HG03354 (cell line): Measurements from ENCODE around the gene RASSF3.
"Not testable (repeated sequence)": the region's sequence is repeated elsewhere in the genome, so short reads cannot be mapped to it uniquely, and the experiment has no call there.

Experiments
- ATAC-seq: cut with Tn5 transposase; IDR thresholded peaks from one replicate; pipeline ENCODE4 v1.9.1; 2021; ENCODE audit warnings: mild to moderate bottlenecking; ENCODE audit not compliant: unreplicated experiment, poor library complexity, severe bottlenecking

Gene RASSF3, protein sequence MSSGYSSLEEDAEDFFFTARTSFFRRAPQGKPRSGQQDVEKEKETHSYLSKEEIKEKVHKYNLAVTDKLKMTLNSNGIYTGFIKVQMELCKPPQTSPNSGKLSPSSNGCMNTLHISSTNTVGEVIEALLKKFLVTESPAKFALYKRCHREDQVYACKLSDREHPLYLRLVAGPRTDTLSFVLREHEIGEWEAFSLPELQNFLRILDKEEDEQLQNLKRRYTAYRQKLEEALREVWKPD

DNA sequence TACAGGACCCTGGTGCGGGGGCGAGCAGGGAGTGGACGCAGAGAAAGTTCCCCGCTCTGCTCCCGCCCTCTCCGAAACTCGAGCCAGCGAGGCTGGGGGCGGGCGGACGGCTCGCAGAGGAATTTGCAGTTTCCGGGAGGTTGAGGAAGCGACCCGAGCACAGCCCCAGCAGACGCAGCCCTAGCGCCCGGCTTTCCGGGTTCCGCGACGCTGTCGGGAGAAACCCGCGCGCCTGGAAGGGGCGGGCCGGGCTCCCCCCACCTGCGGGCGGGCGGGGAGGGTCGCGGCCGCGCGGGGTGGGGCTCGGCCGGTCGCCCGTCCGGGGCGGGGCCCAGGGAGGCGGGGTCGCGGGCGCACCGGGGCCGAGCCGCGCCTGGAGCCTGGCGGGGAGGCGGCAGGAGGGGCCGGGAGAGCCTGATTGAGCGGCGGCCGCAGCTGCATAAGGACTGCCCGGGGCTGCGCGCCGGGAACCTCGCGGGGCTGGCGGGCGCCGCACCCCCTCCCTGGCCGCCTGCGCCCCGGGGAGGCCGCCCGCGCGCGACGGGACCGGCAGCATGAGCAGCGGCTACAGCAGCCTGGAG is at the start of gene RASSF3:
Gene RASSF3 (plus strand): TSS at position 417 of the 581 bp plus-strand sequence. CDS start 138 bp downstream, at position 555.
- ATAC-seq = peak; percentile 54

DNA sequence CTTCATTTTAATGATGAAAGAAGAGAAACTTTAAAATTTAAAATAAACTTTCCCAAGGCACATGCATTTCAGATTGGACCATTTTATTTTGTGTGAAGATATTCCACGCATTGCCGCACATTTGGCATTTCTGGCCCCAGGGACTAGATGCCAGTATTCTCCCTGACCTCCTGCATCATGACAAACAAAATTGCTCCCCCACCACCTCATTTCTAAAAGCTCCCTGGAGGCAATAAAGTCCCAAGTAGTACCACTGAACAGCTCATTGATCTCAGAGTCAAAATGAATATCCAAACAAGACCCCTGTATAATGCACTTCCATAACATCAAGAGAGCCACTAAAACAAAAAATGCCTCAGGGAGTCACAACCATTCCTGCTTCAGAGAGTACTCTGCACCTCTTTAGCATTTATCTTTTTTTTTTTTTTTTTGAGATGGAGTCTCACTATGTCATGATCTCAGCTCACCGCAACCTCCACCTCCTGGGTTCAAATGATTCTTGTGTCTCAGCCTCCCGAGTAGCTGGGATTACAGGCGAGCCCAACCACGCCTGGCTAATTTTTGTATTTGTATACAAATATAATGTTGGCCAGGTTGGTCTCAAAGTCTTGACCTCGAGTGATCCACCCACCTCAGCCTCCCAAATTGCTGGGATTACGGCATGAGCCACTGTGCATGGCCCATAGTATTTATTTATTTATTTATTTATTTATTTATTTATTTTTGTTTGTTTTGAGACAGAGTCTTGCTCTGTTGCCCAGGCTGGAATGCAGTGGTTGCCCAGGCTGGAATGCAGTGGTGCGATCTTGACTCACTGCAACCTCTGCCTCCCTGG is 48.8 kb upstream of the RASSF3 start:
- ATAC-seq = no peak

DNA sequence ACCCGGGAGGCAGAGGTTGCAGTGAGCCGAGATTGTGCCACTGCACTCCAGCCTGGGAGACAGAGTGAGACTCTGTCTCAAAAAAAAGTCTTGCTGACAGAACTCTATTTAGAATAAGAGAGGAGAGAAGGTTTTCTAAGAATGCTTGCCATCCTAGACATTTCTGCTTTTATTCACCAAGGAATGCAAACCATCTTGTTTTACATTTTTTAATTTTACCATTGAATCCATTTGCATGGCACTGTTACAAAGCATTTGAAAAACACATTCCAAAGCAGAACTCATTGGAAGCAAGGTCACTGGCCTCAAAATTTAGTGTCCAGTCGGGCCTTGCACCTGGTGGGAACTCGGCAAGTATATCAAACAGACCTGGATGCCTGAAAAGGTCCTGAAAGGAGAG is 44.2 kb upstream of the RASSF3 start:
- no peak for ATAC-seq

DNA sequence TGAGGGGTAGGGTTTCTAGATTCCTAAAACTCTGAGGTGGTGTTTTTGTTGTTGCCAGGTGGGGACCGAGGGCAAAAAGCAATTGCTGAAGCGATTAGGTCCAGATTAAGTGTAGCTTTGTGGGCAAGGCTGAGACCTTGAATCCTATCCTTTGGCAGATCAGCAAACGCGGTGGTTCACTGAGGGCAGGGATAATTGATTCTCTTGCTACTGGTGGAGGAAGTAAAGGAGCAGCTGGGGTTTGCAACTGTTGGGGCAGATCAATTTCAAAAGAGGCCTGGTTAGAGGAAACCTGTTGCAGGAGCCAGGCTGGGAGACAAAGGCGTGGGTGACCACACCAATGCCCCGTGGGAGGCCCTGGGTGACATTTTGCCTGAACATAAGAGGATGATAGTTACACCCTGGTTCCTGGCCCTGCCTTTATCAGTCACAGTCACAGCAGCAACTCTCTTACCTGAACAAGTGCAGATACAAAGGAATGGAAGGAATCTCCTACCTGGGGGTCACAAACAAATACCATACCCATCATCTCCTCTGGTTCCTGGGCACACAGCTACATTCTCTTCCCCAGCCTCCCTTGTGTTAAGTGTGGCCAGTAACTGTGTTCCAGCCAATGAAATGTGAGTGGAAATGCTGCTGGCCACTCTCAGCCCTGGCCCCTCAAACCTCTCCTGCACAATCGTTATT is 43.3 kb upstream of the RASSF3 start:
- ATAC-seq = no peak

DNA sequence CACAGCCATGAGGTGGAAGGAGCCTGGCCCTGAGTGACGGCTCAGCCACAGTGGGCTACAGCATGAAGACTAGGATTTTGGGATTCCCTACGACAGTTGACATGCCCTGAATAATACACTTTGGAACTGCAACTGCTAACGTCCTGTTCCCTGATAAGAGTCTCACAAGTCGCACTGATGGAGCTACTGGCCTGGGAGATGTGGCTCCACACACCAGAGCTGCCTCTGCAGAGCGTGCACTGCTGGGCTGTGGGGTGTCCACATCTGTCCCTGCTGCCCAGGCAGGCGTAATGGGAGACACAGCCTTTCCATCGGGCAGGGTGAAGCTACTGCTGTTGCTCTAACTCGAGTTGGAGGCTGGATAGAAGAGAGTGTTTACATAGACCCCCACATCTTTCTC is 42.7 kb upstream of the RASSF3 start:
- ATAC-seq = no peak

DNA sequence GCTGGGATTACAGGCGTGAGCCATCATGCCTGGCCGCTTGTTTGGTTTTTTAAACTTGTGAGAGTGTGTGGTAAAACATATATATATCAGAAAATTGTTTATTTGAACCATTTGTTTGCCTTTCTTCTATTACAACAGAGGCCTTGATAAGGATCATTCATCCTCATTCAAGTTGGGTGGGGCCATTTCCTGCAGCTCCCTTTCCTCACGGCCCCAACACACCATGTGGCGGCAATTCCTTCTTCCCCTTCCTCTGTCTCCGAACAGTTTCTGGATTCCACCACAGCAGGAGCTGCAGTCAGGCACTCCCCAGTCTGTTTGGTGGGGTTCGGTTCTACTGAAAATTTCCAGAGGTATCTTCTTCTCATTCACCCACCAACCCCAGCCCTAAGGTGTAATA is 42.0 kb upstream of the RASSF3 start:
- ATAC-seq = no peak

DNA sequence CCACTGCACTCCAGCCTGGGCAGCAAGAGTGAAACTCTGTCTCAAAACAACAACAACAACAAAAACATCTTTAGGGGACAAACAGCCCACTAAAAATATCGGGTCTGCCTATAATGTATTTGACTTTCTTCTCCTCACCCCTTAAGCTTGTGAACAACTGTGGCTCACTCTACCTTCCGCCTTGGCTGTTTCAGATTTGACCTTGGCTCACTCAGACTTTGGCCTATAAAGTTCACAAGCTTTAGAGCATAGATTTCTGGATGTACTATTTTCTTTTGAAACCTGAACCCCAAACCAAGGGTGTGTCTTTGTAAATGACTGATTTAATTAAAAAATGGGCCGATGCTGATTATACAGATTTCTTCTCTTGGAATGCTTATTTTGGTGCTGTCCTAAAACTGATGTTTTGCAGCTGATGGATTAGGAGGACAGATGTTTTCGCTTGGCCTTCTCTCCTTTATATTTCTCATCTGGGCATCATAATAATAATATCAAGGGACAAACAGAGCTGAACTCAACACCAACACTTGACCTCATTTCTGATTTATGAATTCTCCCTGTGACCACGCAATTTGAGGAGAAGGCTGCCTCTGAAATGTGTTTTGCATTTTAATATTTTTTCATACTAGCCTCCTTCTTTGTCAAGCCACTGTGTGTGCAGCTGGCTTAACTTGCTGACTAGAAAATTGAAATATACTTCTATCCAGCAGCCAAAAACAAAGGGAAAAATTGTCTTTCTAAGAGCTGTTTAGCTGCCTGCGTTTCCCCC is 40.2 kb upstream of the RASSF3 start:
- no peak for ATAC-seq

DNA sequence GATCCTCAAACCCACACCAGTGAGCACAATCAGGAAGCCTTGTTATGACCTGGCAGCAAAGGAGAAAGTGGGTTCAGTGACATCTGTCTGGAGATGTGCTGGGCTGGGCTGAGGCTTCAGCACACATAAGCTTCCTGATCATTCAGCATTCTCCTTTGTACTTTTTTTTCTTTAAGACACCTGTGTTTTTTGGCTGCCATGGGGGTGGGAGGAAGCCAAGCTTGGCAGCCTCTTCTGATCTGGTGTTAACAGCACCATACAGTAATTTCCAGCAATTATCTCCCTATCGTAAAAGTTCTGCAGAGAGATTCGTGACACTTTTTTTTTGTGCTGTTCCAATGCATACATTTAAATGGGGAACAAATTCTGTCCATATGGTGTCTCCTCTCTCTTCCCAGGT is 38.9 kb upstream of the RASSF3 start:
- ATAC-seq = no peak

DNA sequence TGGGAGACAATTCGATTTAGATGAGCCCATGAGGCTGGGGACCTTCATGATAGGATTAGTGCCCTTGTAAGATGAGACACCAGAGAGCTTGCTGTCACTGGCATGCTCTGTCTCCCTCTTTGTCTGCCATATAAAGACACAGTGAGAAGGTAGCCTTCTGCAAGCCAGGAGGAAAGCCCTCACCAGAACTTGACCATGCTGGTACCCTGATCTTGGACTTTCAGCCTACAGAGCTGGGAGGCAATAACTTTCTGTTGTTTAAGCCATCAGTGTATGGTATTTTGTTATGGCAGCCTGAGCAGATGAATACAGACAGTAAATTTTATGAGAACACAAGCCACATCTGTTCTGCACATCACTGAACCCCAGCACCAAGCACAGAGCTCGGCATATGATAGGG is 38.1 kb upstream of the RASSF3 start:
- no peak for ATAC-seq

DNA sequence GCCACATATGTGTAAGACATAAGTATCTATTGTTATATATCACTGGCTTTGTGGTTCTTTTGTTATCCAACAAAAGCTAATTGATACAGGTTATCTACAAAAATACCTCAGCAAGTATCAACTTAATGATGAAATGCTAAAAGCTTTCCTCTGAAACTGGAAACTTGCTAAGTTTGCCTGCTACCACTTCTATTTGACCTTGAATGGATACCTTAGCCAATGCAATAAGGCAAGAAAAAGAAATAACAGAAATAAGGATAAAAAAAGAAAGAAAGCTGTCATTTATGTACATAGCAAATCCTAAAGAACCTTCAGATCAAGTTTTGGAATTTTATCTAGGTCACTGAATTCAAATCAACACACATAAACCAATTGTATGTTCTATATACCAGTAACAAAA is 35.5 kb upstream of the RASSF3 start:
- no peak for ATAC-seq

DNA sequence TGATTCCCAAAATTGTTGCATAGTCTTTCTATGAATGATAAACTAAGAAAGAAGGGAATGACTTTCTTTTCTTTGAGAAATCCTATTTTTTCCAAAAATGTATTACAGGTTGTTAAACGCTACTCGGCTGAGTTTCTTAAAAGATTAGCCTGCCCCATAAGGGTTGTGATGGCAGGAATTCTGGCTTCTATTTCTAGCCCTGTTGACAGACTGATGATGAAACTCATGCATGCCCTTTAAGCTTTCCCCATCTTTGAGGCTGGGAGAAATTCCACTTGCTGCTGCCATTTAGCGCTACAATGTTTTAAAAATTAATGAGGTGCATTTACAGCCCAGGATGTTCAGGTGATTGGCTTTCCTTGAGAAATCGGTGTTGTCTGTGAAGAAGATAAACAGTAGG is 33.2 kb upstream of the RASSF3 start:
- no peak for ATAC-seq

DNA sequence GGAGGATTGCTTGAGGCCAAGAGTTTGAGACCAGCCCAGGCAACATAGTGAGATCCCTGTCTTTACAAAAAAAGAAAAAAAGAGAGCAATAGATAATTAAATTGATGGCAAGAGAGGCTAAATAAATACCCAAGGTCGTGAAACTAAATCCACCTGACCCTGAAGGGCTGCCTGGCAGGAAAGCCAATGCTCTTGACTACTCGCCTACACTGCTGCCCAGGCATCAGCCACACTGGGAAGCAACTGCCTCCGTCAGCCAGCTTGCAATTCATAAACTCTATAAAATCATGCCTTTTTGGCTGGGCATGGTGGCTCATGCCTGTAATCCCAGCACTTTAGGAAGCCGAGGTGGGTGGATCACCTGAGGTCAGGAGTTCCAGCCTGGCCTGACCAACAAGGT is 31.7 kb upstream of the RASSF3 start:
- ATAC-seq = no peak

DNA sequence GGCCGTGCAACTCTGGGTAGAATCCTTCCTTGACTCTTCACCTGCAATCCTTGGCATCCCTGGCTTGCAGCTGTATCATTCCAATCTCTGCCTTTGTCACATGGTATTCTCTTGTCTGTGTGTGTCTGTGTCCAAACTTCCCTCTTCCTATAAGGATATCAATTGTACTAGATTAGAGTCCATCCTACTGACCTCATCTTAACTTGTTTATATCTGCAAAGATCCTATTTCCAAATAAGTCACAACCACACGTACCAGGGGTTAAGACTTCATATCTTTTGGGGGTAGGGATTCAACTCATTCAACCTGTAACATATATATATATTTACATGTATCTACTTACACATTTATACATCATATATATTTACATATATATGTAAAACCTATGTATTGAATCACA is 29.6 kb upstream of the RASSF3 start:
- no peak for ATAC-seq

DNA sequence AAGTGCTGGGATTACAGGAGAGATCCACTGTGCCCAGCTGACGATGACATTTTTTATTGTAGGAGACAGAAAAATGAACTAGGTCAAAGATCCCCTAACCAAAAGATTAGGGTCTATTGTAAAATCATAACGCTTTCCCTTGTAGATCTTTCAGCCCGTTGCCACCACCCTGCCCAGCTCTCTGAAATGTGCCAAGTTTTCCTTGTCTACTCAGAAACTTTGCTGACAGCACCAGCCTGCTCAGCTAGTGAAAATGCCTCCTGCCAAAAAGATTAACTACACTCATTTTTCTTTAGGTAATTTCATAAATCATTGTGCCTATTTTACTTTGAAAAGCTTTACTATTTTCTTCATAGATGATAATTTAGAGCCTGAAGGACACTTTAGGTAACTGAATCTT is 28.2 kb upstream of the RASSF3 start:
- ATAC-seq = no peak

DNA sequence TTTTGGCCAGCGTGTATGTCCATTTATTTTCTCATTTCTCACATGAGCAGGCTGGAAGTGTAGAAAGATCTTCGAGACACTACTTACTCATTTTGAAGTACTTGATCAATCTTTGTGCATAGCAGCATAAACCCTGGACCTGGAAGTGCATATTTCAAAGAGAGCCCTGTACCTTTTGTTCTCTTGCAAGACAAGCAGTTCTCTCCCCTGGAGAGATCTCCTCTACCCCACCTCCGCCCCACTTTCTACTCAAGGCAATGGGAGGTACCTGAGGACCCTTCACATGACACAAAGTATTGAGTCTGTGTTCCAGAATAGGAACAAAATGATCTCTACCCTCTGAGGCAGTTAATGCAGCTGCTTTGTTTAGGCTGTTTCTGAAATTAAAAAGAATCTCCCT is 27.4 kb upstream of the RASSF3 start:
- no peak for ATAC-seq

DNA sequence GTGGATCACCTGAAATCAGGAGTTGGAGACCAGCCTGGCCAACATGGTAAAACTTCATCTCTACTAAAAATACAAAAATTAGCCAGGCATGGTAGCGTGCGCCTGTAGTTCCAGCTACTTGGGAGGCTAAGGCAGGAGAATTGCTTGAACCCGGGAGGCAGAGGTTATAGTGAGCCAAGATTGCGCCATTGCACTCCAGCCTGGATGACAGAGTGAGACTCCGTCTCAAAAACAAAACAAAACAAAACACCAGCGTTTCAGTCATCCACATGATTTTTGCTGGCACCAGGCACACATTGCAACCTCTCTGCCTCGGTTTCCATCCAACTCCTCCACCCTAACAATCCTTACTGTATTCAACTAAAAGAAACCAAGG is 26.9 kb upstream of the RASSF3 start:
- ATAC-seq = not testable (repeated sequence)

DNA sequence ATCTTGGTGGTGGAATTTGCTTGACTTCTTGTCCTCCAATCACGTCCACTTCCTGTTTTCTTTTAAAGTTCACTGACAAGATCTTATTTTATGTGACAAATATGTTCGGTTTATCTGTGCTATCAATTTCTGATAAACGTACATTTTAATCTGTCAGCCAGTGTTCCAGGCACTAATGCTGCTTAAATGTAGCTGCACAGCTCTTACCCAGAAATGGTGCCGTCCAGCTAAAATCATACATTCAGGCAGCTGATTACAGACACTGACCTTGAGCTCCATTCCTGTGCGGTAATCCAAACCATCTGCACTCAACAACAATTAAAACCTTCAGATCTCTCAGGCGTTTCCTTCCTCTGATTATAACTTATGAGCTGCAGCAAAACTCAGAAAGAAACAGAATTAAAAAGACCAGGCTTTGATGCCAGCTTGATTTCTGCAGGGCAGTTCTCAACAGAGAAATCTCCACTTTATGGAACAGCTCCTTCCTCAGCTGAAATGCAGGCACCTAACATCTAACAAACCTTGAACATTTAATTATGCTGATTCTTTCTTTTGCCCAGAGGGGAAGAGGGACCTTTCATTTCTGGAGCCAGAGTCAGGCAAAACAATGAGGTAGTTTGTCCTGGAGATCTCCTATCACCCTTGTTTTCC is 26.4 kb upstream of the RASSF3 start:
- ATAC-seq = no peak

DNA sequence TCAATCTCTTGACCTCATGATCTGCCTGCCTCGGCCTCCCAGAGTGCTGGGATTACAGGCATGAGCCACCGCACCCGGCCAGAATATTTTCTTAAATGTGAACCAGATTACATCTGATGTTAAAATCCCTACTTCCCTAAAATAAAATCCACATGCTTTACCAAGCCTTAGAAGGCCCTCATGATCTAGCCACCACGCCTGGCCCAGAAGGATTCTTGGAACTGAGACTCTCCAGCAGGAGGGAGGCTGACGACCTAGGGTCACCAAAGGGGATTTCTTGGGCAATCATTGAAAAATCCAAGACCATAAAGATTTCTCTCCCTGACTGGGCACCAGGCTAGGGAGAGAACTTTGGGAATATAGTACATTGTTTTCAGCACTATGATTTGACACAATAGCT is 25.2 kb upstream of the RASSF3 start:
- no peak for ATAC-seq

DNA sequence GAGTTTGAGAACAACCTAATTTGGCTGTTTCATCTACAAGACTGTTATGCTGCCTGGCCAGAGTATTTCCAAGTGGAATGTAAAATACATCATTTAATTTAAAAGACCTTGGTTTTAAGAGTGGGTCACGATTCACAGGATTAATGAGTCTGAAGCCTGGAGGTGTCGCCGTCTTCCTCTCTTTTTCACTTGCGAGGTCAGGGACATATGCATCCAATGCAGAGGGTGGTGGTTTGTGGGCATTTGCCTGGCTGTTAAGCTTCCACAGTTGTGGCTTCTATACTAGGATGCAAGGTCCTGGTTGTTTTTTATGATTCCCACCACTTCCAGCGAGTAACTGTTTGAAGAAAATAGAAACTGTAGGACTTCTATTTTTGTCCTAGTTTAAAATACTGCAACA is 22.8 kb upstream of the RASSF3 start:
- ATAC-seq = no peak
